ENCODE data around the gene LZTR1.
A peak's percentile ranks its signal among the peaks of the same experiment; 100 is the strongest.

LZTR1 gene

DNA sequence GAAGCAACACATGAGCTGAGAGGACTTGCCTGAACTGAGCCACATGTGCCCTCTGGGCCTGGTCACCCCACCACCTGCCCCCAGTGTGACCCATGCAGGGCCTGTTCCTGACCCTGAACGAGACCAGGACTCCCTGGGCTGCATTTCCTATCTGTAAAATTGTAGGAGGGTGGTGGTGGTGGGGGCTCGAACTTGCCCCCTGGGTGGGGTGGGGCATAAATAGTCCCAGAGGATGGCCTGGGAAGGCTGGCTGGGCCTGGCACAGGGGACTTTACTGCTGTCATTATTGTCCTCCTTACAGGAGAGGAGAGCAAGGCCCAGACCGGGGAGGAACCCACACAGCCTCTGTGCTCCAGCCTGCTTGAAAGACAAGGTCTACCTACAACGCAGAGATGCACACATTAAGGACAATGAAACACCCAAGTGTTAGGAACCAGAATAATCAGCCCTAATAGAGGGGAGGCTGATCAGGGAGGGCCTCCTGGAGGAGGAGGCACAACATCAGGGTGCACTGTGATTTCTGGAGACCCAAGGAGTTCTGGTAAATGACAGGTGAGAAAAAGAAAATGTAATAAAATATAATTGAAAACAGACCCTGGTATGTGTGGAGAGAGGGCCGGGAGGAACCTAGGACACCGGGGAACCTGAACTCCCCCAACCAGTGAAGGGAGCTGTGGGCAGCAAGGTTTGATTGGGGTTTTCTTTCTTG, 17.9 kb upstream of the LZTR1 start:
- no peak for DNase-seq (ENCODE audit: extremely low read depth, low read depth)
- 0 out of 2 replicates have a peak overlapping the region, but pooled peaks have one; percentile 21 for H3K4me3 ChIP-seq (replicated peaks; ENCODE audit: low read depth, low read length)
- TF ChIP-seq, protein P1, sequence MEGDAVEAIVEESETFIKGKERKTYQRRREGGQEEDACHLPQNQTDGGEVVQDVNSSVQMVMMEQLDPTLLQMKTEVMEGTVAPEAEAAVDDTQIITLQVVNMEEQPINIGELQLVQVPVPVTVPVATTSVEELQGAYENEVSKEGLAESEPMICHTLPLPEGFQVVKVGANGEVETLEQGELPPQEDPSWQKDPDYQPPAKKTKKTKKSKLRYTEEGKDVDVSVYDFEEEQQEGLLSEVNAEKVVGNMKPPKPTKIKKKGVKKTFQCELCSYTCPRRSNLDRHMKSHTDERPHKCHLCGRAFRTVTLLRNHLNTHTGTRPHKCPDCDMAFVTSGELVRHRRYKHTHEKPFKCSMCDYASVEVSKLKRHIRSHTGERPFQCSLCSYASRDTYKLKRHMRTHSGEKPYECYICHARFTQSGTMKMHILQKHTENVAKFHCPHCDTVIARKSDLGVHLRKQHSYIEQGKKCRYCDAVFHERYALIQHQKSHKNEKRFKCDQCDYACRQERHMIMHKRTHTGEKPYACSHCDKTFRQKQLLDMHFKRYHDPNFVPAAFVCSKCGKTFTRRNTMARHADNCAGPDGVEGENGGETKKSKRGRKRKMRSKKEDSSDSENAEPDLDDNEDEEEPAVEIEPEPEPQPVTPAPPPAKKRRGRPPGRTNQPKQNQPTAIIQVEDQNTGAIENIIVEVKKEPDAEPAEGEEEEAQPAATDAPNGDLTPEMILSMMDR (IDR thresholded peaks at IDR 0.05; ENCODE audit: low read depth, low read length, missing control alignments): no peak

DNA sequence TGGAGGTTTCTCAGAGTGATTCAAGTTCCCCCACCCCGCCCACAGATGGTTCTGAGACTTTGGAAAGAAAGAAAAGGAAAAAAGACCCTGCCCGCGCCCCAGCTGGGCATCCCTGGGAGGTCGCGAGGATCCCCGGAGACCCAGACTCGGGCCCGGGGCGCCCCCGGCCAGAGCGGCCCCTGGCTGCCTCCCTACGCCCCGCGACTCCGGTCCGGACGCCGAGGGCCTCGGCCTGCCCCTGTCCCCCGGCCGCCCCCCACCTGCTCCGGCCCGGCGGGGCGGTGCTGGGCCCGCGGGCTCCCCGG, 17.3 kb upstream of the LZTR1 start:
- 0 out of 2 replicates have a peak overlapping the region, but pooled peaks have one; percentile 21 for H3K4me3 ChIP-seq (replicated peaks; ENCODE audit: low read depth, low read length)
- TF ChIP-seq, protein P1 (IDR thresholded peaks at IDR 0.05; ENCODE audit: low read depth, low read length, missing control alignments): no peak
- no peak for DNase-seq (ENCODE audit: extremely low read depth, low read depth)

DNA sequence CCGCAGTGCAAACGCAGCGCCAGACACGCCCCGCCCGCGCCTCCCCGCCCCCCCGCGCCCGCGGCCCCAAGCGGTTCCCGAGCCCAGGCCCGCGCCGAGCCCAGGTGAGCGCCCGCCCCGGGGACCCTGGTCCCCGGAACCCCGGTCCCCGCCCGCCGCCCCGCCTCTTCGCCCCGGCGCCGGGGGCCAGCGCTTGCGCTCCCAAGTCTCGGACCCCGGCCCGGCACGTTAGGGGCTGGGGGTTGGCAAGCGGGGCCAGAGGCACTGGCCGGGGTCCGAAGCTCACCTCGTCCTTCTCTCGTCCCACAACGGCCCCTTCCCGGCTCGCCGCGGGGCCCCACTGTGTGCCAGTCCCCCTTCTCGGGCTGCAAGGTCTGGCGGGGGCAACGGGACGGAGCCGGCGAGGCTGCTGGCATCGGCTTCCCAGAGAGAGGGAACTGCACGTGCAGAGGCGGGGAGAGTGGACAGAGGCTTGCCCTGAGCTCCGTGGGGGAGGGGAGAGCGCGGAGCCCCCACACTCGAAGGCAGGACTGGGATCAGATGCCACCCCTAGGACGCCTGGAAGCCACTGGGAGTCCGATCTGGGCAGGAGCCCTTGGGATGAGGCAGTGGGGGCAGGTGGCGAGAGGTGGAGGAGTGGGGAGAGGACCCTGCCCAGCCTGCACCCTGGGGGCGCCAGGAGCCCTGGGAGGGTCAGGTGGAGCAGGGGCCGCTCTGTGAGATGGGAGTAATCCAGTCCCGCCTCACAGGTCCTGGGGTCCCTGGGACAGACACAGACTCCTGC, 16.8 kb upstream of the LZTR1 start:
- peak overlapping the region; percentile 28; the same call in 1 of the 2 replicates for H3K4me3 ChIP-seq (replicated peaks; ENCODE audit: low read depth, low read length)
- TF ChIP-seq, protein P1 (IDR thresholded peaks at IDR 0.05; ENCODE audit: low read depth, low read length, missing control alignments): no peak
- no peak for DNase-seq (ENCODE audit: extremely low read depth, low read depth)

DNA sequence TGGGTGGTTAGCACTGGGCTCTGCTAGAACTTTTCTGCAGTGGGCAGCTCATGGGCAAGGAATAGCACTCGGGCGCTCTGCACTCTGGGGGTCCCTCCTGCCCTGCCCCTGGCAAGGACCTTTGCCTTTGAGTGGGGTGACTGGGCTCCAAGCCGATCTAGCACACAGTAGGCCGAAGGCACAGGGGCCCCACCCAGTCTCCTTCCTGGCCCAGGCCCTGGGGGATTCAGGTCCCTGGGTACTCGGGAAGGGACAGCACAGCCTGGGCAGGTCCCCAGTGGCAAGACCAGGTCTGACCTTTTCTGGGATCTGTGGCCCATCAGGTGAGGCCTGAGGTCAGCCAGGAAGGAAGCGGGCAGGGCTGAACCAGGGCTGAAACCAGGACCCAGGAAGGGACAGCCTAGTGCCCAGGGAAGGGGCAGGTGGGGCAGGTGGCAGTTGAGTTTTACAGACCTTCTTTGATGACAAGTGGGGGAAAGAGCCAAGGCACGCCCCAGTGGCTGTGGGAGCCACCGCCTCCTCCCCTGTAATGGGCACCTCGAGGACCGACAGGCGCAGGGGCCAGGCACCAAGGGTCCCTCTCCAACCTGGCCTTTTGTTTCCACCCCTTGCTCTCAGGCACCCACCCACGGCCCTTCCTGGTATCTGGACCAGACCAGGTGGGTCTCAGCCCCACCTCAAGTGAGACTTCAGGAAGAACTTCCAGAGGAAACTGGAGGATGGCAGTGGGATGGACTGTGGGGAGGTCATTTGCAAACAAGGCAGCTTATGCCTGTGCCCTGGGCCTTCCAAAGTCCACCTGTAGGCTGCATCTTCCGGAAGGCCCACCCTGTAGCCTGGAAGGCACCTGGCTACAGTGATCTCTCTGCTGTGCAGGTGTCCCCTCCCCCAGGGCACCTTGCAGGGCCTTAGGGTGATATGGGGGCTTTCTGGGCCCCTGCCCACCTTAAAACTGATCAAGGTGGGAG, 15.9 kb upstream of the LZTR1 start:
- no peak overlapping the region for H3K4me3 ChIP-seq (replicated peaks; ENCODE audit: low read depth, low read length)
- no peak for DNase-seq (ENCODE audit: extremely low read depth, low read depth)
- TF ChIP-seq, protein P1 (IDR thresholded peaks at IDR 0.05; ENCODE audit: low read depth, low read length, missing control alignments): no peak

DNA sequence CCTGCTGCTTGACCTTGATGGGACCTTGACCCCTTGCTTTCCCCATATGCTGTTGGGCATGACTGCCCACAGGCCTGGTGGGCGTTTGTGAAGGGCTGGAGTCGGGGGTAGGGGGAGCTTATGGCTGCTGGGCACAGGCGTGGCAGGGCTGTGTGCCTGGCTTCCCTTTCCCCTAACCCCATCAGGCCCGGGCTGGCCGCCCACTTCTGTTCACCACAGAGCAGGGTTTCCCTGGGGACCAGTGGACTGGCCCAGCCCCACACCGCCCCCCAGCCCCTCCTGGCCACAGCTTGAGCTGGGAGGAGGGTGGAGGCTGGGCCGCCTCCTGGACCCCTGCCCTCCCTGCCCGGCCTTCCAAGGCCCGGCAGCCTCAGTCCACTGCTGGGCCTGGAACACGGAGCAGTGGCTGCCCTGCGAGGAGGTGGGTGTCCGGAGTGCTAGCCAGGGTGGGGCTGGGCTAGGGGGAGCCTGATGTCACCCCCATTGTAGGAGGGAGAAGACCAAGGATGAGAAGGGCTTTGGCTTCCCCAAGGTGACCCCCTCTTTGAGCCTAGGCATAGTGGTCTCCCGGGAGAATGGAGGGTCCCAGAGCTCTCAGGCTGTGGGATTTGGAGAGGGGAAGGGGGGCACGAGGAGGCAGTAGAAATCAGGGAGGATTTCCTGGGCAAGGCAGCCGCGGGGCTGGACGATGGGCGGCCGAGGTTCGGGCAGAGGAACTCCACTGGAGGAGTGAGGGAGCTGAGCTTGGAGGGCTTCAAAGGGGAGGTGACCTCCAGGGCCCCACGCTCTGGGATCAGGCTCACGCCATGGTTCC, 15.0 kb upstream of the LZTR1 start, which contains the start of gene AIFM3:
Gene AIFM3, plus strand, starts transcription at position 373 of the 814 bp plus-strand sequence. CDS start 690 bp downstream, outside the sequence.
- no peak for DNase-seq (ENCODE audit: extremely low read depth, low read depth)
- TF ChIP-seq, protein P1 (IDR thresholded peaks at IDR 0.05; ENCODE audit: low read depth, low read length, missing control alignments): no peak
- H3K4me3 ChIP-seq (replicated peaks; ENCODE audit: low read depth, low read length): no peak within 1 kb of the TSS
